ENCODE results near the gene TRMT6. TPM values are rescaled to one million over a fixed set of nuclear protein-coding genes. Genes with fewer than 3 reads are reported as not detected.

TRMT6 gene
- total and polyA plus RNA-seq, 12 donors: 3.7 to 12.8 (median 9.2) TPM

GRCh38 chr20:5975778-5976177 is 25.4 kb upstream of the TRMT6 start:
- WGBS, 2 donors: 90% methylated on average over 2 of the region's 2 CpGs
- Histone ChIP-seq H3K27me3 (no peaks in the 10 kb centered on the region), H3K4me3 (no peak overlapping the region), H3K4me1 (no peaks in the 10 kb centered on the region), H3K36me3 (peaks cover 0 to 65% (median 0%) of the 10 kb centered on the region in 9 donors), H3K27ac (no peak overlapping the region), H3K9me3 (no peaks in the 10 kb centered on the region)
- TF ChIP-seq CTCF (IDR thresholded peaks at IDR 0.05): no peak
- intact Hi-C loops (cut with DNase I): no loop called here
- ATAC-seq: no peak
- DNase-seq: no peak

- Histone ChIP-seq H3K27me3 (no peaks in the 10 kb centered on the region), H3K4me1 (no peaks in the 10 kb centered on the region), H3K27ac (no peak overlapping the region), H3K36me3 (peaks cover 0 to 57% (median 0%) of the 10 kb centered on the region in 9 donors), H3K9me3 (no peaks in the 10 kb centered on the region), H3K4me3 (no peak overlapping the region)
- 100% methylated on average over 1 of the region's 1 CpG for WGBS, 2 donors
- intact Hi-C loops (cut with DNase I): no loop called here
- DNase-seq (no peak), ATAC-seq (no peak)
- no peak for TF ChIP-seq CTCF (IDR thresholded peaks at IDR 0.05)
These were observed 24.2 kb upstream of the TRMT6 start for GRCh38 chr20:5974531-5974930.

GRCh38 chr20:5973971-5974370 is 23.6 kb upstream of the TRMT6 start:
- Histone ChIP-seq H3K4me3 (no peak overlapping the region), H3K4me1 (no peaks in the 10 kb centered on the region), H3K27me3 (no peaks in the 10 kb centered on the region), H3K9me3 (no peaks in the 10 kb centered on the region), H3K36me3 (peaks cover 0 to 53% (median 0%) of the 10 kb centered on the region in 9 donors), H3K27ac (peak overlapping the region in 1 of 10 donors; percentile 26)
- intact Hi-C loops (cut with DNase I): no loop called here
- WGBS, 2 donors: 92 to 96% methylated on average over 4 of the region's 4 CpGs
- no peak for DNase-seq
- ATAC-seq: no peak
- no peak for TF ChIP-seq CTCF (IDR thresholded peaks at IDR 0.05)

- no peaks in the 10 kb centered on the region for H3K4me1 ChIP-seq
- H3K36me3 ChIP-seq: peaks cover 0 to 53% (median 3%) of the 10 kb centered on the region in 9 donors
- WGBS, 2 donors: 94 to 99% methylated on average over 2 of the region's 2 CpGs
These were observed 22.8 kb upstream of the TRMT6 start for GRCh38 chr20:5973172-5973571.

More at GRCh38 chr20:5973172-5973571, 22.8 kb upstream of the TRMT6 start:
- intact Hi-C loops (cut with DNase I): no loop called here
- DNase-seq: no peak
- Histone ChIP-seq H3K9me3 (no peaks in the 10 kb centered on the region), H3K4me3 (no peak overlapping the region), H3K27me3 (no peaks in the 10 kb centered on the region), H3K27ac (no peak overlapping the region)
- no peak for ATAC-seq
- no peak for TF ChIP-seq CTCF (IDR thresholded peaks at IDR 0.05)
